Stimulated activated CD4-positive, alpha-beta T cell treated with anti-CD3 and anti-CD28 coated beads, Interleukin-1b, Interleukin-23, amount 100 ng/mL, for 24 hours (primary cell): ENCODE data around the gene IMP4.
"Not testable (repeated sequence)": the region's sequence is repeated elsewhere in the genome, so short reads cannot be mapped to it uniquely, and the experiment has no call there.

Experiments used
- DNase-seq, 4 experiments: peaks; one replicate each; pipeline ENCODE4 v3.0.0-alpha.2; 2020; ENCODE audit warnings: low read depth in 4 of 4, low spot score in 1 of 4

IMP4 gene, protein sequence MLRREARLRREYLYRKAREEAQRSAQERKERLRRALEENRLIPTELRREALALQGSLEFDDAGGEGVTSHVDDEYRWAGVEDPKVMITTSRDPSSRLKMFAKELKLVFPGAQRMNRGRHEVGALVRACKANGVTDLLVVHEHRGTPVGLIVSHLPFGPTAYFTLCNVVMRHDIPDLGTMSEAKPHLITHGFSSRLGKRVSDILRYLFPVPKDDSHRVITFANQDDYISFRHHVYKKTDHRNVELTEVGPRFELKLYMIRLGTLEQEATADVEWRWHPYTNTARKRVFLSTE

DNA sequence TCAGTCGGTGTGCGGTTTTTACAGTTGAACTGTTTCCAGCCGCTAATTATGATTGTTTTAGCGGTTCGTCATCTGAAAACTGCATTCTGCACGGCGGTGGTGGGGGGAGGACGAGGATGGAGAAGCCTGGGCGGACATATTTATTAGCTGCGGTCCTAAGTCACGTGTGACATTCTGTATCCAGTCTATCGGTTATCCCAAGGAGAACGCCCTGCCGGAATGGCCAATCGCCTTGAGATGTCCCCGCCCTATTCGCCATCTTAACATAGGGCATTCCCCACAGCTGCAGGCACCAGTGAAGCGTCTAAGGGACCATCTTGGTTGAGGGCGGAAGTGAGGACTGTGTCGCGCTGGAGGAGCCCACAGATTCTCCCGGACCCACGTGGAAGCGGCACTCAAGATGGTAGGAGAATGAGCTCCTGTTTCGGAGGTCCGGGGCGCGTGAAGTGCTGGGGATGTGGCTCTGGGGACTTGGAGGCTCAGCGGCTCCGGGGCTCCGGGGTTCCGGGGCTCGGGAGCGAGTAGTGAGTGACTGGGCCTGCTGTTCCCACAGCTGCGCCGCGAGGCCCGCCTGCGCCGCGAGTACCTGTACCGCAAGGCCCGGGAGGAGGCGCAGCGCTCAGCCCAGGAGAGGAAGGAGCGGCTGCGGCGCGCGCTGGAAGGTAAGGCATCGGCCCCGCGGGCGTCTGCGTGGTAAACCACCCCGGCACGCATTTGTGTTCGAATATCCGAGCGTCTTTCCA, at the start of gene IMP4:
TSS of gene IMP4 (plus strand) at position 365 of the 743 bp plus-strand sequence. CDS start at position 401, 36 bp downstream.
- peak; percentile 79 to 90 (median 88) for DNase-seq

DNA sequence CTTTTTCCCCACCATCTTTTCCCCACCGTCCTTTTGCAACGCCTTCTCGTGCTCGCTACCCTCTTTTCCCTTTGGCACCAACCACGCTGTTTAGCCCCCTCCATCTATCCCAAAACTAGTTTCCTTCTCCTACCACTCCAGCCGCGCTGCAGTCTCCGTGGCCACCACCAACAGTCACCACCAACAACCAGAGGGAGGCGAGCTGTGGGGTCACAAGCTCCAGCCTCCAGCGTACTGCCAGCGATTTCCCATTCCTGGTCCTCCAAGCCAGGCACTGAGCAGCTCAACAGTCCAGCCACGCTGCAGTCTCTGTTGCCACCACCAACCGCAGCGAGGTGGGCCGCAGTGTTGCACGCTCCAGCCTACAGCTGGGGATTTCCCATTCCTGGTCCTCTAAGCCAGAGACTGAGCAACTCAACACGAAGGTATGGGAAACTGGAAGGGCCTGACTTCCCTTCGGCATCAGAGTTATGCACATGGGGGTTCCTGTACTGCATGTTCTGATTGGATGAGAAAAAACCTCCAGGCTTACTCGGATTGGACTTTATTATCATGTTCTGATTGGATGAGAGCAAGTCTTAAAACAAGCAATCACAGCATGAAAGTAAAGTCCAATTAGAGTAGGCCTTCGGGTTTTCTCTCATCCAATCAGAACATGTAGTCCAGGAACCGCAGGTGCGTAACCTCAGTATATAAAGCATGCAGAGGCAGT, 42.3 kb upstream of the IMP4 start:
- no peak for DNase-seq

DNA sequence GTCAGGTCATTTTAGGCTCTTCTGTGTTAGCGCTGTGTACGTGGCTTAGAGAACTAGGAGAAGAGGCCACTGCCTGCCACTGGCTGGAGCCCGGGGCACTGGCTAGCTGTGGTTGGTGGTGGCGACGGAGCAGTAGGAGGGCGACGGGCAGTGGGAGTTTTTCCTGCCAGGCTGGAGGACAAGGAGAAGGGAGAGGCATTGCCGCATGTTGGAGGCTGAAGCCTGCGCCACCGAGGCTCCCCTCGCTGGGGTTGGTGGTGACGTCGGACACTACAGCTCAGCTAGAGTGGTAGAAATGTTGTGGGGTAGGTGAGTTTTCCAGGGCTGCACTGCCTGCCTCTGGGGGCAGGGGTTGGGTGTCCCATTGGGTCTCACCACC, 41.7 kb upstream of the IMP4 start:
- no peak for DNase-seq

DNA sequence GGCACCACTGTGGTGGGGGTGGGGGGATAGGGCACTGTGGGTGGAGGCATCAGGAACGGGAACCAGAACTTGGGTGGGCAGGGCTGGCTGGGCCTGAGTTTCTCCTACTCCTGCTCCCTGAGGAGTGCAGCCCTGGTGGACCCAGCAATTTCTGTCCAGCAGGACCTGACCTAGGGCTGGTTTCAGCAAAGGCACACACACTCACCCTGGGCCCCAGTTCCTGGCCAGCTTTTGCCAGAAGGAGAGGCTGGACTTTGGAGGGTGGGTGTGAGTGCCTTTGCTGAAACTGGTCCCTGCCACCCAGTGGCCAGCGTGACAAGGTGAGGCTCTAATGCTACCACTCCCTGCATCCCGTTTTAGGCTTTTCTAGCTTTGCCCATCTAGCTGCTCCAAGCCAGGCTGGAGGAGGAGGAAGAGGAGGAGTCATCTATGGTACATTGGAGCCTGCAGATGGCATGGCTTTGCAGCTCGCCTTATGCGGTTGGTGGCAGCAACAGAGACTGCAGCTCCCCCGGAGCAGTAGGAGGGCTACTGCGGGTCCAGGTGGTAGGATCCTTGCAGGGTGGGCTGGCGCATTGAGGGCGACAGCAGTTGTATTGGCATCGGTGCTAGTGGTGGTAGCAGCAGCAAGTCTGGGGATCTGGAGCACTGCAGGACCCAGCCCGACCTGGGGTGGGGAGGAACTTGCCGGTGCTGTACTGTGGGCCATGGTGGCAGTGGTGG, 40.4 kb upstream of the IMP4 start:
- DNase-seq, result no peak

DNA sequence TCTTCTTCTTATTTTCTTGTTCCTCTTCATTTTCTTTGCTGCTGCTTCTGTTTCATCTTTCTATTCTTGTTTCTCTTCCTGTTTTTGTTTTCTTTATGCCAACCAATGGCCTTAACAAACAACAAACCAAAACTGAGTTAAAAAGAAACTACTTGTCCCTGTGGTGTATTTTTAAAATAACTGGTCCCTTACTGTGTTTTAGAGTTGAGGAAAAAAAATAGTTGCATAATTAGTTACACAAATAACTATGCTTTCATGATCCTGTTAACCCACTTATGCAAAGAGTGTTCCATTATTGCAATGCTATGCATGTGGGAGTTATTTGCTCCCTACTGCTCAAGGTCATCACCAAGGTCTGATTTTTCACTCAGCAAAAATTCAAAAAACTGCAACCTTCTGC, 39.5 kb upstream of the IMP4 start:
- DNase-seq, result no peak

DNA sequence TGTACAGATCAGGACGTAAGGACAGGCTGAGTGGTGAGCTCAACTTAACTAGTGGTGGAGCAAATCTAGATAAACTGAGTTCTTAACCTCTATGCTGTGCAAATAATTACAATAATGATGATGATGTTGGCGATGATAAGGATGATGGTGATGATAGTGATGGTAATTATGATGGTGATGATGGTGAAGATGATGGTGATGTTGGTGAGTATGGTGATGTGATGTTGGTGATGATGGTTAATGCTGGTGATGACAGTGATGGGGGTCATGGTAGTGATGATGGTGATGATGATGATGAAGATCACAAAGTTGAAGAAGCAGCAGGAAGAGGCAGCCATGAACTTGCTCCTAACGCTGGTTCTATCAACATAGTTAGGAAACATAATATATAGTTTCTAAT, 38.0 kb upstream of the IMP4 start:
- DNase-seq, result no peak

DNA sequence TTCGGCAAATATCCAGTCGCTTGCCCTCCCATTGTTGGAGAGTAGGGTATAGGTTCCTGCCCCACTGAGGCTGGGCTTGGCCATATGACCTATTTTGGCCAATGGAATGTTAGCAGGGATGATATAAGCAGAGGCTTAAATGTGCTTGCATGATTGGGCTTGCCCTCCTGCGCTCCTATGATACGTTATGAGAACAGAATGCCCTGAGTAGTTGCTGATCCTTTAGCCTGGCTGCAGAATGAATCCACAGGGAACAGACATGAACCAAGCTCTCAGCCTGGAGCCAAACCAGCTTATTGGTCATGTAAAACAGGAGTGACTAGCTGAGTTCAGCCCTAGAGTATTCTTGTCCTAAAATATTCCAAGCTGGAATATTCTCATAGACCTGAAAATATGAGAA, 34.8 kb upstream of the IMP4 start:
- DNase-seq, result no peak

DNA sequence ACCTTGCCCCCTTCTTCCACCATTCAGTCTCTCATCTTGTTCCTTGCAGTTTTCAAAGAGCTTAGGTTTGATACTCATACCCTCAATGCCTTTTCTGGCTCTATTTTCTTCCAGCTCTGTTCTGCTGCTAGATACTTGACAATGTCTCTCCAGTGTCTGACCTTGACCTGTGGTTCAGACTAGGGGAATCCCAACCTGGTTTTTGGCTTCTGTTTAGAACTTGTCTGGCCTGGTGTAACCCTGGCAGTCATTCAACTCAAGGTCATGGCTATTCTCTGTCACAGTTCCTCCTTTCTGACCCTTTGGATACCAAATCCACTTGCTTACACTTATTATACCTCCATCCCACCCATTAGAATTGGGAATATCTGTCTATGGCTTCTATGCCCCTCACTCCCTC, 31.8 kb upstream of the IMP4 start:
- no peak for DNase-seq

DNA sequence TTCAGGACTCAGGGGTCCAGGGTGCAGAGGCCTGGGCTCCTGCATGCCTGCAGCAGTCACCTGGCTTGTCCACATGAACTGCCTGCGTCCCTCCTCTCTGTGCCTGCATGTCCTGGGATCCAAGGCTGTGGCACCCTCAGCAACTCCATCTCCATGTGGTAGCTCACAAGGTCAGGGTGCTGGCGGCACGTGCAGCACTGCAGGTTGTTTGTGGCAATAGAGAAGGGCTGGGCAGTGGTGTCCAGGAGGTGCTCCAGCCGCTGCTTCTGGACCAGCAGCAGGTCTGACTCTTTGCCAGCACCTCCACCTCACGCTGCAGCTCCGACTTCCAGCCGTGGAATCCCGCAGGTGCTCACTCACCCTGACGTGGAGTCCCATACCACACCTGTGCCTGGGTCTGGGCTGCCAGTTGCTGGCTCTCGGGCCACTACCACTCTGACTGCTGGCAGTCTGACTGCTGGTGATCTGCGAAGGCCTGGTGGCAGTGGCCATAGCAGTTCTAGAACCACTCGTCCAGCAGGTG, 28.8 kb upstream of the IMP4 start:
- DNase-seq, result no peak

DNA sequence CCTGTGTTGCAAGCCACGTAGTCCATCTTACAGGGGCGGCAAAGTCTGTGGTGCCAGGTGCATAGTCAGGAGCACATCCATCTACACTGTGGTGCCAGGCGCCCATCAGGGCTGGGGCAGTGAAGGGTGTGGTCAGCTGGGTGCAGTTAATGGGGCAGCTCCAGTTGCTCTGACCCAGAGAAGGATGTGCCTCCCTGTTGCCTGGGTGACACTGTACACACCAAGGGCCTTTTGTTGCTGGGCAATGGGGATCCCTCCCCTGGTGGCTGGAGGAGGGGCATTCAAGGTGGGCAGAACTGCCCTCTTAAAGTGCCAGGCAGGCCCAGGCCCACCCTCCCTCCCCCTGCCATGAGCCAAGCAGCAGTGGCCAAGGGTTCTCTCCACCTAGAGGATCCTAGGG, 28.3 kb upstream of the IMP4 start:
- no peak for DNase-seq

DNA sequence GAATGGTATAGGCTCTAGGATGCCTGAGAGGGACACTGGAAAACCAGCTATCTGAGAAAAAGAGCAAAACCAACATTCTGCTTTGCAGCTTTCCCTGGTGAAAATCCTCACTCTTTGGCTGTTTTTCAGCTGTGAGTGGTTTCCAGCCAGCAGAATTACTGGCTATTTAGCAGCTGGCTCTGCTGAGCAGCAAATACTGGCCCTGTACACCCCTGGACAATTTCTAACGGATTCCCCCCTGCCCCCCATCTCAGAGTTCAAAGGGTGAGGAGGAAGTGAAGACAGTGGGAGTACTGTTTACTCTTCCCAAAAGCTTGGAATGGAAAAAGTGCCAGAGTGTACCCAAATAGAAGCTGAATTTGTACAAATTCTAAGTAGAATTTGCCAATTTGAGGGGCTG, 26.1 kb upstream of the IMP4 start:
- DNase-seq, result no peak

DNA sequence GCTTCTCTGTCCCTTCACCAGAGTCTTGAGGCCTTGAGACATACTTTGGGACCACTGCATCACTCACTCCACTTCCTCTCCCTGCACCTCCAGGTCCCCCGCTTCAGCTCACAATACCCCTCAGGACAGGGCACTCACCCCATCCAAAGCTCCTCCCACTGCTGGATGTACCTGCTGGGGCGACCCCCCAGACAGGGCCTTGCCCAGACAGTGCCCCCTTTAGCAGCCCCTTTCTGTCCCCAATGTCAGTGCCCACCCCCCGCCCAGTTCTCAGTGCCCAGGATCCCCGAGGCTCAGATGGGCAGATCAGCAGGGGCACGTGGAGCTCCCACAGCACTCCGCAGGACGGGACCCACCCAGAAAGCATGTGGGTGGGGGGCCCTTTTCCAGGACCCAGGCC, 23.8 kb upstream of the IMP4 start:
- no peak for DNase-seq

DNA sequence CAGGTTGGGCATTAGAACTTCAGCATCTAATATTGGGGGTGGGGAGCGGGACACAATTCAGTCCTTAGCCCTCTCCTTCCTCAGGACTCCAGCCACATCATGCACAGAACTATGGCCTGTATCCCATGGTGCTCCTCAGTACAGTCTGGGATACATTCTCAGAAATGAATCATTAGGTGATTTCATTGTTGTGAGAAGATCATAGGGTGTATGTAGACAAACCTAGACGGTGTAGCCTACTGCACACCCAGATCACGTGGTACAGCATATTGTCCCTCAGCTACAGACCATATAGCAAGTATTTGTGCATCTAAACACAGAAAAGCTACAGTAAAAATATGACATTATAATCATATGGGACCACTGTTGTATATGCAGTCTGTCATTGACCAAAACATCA, 23.2 kb upstream of the IMP4 start:
- no peak for DNase-seq

DNA sequence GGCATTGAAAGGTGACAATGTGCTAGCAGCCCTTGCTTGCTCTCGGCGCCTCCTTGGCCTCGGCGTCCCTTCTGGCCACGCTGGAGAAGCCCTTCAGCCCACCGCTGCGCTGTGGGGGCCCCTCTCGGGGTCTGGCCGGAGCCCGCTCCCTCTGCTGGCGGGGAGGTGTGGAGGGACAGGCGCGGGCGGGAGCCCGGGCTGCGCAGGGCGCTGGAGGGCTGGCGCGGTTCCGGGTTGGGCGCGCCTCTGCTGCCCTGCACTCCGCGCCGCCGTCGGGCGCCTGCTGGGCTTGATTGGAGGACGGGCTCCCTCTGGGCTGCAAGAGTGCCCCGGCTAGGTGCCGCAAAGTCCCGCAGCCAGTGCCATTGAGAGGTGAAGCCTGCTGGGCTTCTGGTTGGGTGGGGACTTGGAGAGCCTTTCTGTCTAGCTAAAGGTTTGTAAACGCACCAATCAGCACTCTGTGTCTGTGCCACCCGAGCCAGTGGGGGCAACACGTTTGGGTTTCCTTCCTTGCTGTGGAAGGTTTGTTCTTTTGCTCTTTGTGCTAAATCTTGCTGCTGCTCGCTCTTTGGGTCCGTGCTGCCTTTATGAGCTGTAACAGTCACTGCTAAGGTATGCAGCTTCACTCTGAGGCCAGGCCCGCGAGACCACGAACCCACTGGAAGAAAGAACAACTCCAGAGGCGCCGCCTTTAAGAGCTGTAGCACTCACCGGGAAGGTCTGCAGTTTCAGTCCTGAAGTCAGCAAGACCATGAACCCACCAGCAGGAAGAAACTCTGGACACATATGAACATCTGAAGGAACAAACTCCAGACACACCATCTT, 14.8 kb upstream of the IMP4 start:
- DNase-seq, result no peak

DNA sequence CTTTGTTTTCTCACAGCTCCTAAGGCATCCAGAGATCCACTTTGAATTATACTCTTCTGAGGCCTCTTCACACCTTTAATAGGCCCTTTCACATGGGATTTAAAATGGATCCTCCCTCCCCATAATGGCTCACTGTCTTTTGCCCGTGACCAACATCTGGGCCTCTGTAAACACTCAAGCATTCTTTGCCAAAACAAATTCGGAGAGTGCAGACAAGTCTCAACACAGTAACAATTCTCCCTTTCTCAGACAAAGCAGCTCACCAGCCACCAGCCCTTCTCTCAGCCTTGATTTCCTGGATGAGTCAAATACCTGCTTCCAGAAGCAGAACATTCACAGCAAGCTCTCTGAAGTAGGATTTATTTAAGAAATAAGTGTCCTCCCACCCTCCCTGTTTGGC, 14.0 kb upstream of the IMP4 start:
- DNase-seq, result no peak

DNA sequence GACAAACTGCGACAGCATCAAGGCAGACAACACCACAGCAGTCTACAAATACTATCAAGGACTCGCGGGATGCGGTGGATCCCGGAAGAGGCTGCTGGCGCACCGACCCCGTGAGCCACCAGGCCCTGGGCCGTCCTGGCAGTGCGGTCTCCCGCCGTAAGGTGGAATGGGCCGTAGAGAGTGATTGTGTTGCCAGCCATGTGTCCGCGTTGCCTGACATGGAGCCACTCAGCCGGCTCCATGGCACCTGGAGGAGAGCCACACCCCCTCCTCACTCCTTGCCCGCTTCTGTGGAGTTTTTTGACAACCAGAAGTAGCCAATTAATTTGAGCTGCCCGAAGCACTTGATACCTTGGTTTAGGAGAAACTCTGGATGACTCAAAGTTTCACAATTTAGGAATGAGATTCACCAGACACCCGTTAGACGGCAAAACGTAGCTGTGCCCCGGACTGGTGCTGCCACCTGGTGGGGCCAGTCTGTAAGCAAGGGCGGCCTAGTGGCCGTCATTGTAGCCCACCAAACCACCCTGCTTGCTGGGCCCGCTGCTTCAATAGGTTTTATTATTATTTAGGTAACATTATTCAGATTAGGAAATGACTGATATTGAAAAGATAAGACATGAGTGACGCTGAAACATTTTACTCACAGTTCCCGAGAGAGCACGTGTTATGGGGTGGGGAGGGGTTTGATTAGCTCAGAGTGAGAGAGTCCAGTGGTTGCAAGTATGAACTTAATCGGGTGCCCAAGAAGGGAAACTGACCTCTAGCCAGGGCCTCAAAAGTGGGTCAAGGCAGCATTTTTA, 10.2 kb upstream of the IMP4 start:
- DNase-seq, result peak in 3 of 4 experiments; percentile 42 to 62 (median 50)

DNA sequence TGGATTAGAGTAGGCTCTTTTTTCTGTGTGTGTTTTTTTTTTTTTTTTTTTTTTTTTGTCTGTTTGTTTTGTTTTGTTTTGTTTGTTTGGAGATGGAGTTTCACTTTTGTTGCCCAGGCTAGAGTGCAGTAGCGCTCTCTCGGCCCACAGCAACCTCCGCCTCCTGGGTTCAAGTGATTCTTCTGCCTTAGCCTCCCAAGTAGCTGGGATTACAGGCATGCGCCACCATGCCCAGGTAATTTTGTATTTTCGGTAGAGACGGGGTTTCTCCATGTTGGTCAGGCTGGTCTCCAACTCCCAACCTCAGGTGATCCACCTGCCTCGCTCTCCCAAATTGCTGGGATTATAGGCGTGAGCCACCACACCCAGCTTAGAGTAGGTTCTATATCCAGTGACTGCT, 9.4 kb upstream of the IMP4 start:
- not testable (repeated sequence) for DNase-seq

DNA sequence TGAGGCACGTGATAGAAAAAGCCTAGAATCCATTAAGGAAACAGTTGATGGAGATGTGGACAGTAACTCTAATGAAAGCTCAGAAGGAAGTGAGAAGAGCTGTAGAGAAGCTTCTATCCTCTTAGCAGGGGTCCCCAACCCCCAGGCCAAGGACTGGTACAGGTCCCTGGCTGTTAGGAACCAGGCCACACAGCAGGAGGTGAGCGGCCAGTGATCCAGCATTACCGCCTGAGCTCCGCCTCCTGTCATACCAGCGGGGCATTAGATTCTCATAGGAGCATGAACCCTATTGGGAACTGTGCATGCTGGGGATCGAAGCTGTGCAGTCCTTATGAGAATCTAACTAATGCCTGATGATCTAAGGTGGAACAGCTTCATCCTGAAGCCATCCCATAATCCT, 8.7 kb upstream of the IMP4 start:
- no peak for DNase-seq

DNA sequence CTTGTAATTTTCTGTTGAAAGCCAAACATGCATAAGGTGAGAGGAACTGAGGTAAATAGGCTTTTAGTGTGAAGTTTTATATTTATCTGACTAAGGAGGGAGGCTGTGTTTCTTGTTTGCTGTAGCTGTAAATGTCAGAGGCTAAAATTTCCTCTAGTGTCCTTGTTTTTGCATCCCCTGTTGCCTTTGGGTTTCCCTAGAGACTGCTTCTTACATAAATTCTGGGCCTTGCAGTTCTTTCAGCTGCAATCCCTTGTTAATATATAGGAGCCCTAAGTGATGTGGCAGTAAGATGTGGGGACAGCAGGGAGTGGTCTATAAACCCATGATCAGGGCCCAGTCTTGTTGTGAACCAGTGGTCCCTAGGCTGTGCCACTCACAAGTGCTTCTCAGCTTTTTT, 7.5 kb upstream of the IMP4 start:
- DNase-seq, result no peak
